GM15510 (cell line): Measurements from ENCODE around the gene FHL1.

Source experiments
- POLR2A ChIP-seq: IDR thresholded peaks from 3 replicates; pipeline ENCODE4 v1.6.1; 2011; ENCODE audit warnings: borderline replicate concordance; ENCODE audit not compliant: insufficient read length; ENCODE audit errors: extremely low read depth

The FHL1 gene

DNA sequence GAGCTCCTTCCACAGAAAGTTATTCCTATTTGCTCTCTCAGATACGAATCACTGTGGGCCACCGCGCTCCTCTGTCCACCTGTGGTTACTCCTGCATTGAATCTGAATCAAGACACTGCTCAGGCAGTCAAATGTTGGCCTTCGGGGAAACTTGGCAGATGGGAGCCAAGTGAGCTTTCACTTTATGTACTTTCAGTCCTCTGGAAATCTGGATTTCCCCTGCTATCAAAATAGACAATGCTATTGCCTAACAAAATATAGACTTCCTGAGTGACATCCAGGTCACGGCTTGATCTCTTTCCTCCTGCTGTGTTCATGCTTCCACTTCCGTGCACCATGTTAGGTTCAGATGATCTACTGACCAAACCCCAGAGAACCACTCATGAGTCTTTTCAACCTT lies 43.8 kb downstream of the FHL1 start:
- no peak for TF ChIP-seq POLR2A

DNA sequence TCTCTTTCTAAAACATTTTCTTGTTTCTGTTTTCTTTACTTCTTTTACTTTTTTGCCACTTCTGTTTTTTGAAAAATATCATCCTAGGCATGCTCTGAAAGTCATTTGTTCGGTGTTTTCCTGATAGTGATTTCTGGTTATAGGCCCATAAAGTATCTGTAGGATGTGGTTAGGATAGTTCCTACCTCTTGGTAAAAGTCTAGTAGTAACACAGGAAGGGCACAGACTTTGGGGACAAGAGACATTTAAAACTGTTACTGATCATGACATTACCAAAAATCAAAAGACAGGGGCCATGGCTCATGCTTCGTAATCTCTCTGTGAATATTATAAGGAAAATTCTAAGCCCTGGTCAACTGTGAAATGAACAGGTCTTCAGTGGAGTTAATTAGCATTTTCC lies 44.8 kb downstream of the FHL1 start:
- TF ChIP-seq POLR2A = no peak

DNA sequence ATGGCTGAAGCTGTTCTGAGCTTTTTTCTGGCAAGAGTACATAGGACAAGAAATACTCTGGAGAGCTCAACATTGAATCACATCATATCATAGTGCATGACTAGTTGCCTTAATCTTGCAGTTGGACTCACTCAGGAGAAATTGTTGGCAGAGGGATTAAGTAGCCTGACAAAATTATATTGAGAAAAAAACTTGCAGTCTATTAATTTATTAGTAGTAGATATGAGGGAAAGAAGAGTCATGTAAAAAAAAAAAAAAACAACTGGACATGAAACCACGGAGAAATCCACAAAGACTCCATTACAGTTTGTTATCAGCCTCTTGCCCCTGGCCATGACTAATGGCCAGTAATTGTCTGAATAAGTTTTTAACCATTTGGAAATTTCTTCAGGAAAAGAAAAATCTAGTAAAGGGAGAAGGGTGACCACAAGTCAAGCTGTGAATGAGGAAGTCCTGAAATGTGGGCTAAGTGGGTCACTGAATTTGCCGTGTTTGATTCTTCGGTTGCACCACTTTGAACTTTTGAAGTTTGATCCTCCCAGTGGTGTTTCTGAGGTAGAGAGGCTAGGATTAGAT lies 45.6 kb downstream of the FHL1 start:
- TF ChIP-seq POLR2A = no peak

DNA sequence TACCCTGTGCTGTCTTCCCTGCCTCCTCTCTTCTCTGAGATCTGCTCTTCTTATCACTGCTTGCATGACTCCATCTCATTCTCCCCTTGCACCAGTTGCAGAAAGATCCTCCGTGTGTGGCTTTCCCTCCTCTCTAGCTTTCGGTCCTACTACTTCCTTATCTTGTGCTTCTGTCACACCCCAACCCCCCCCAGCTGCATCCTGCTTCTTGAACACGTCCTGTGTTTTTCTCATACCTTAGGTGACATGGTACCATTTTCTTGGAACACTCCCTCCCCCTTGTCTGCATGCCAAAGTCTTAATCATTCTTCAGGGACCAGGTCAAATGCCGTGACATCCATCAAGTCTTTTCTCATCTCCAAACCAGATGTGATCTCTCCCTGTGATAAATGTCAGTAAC lies 46.4 kb downstream of the FHL1 start:
- TF ChIP-seq POLR2A = no peak

DNA sequence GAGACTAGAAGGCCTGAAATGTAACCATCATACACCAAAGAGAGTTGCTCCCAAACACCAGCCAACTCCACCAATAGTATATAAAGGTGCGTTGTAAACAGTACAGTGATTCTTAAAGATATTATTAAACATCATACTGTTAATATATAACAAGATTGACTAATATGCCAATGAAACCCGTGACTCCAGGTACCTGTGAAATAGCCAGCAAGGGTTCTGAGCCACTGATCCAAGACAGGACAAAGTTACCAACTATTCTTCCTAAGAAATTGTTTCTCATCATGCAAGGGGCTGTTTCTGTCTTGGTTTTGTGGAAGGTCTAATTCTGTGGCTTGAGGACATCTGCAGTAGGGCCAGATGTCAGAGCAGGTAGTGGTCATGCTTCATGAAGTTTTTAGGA lies 47.2 kb downstream of the FHL1 start:
- TF ChIP-seq POLR2A = no peak

DNA sequence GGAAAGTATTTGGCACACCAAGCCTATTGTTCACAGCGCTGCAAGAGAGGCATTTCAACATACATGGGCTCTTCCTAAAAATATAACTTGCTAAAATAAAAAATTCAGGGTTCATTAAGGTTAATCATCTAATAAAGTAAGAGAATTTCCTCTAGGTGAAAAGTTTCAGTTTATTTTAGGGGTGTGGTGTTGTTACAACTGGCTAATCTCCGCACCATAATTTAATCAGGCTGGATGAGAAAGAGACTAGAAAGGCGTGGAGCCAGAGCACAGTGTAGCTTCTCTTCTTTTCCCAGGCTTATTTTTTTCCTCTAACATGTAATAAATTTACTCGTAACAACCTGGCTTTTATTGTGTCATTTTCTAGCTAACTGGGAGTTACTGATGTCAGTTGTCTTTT lies 47.9 kb downstream of the FHL1 start:
- TF ChIP-seq POLR2A = no peak

GRCh38 chrX:136196691-136197155 lies 49.4 kb downstream of the FHL1 start:
- no peak for TF ChIP-seq POLR2A

DNA sequence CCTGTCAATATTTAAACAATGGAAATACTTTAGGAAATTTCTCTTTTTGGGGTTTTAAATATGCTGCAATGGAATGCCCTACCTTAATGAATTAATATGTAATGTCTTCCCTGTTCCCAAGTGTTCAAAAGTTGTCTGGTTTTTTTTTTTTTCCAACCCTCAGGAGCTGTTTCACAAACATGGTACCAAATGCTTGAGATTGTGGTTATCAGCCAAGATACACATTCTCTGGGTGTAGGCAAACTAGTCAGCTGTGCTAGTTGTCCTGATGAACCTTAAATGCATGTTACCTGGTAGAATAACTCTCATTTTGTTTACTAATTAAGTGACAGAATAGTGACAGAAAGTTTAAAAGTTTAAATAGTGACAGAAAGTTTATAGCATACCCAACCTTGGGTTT lies 50.7 kb downstream of the FHL1 start:
- TF ChIP-seq POLR2A = no peak

- TF ChIP-seq POLR2A = no peak
Observed at GRCh38 chrX:136198678-136199243, 51.4 kb downstream of the FHL1 start.

- no peak for TF ChIP-seq POLR2A
Observed at GRCh38 chrX:136199365-136199764, 52.0 kb downstream of the FHL1 start.

- no peak for TF ChIP-seq POLR2A
Observed at GRCh38 chrX:136200466-136200865, 53.1 kb downstream of the FHL1 start.

DNA sequence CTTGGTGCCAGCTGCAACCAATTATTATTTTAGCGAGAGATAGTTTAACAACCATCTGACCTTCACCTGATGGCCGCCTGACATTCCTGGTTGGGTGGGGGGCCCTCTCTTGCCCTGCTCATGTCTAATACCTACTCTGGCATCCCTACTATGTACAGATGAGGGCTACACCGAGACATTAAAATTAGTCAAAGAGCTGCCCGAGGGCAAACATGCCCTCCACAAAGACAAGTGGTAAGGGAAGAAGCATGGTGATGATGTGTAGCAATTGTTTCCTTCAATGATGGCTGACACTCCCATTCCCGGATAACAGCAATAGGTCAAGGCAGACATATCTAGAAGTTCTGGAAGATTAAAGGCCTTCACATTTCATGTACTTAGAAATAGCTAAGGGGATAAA lies 54.3 kb downstream of the FHL1 start:
- TF ChIP-seq POLR2A = no peak

- no peak for TF ChIP-seq POLR2A
Observed at GRCh38 chrX:136202889-136203288, 55.6 kb downstream of the FHL1 start.

GRCh38 chrX:136203438-136203837 lies 56.1 kb downstream of the FHL1 start:
- no peak for TF ChIP-seq POLR2A

DNA sequence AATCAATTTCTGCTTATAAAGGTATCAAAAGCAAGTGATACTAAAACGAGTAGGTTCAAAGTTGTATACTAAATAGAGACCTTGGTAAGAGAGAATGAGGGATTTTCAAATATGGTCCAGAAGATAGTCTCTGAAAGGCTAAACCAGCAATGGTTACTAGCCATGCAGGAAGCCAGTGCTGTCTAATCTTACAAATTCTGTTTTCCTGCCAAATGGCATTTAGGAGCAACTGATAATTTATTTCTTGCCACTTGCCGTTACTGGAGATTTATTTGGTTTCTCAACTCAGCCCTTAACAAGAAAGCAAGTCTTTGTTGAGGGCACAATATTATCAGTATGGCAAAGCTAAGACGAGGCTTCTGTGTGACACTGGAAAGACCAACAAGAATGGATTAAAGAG lies 56.6 kb downstream of the FHL1 start:
- no peak for TF ChIP-seq POLR2A

GRCh38 chrX:136204571-136204970 lies 57.2 kb downstream of the FHL1 start:
- TF ChIP-seq POLR2A = no peak
